ENCODE measurements around the gene TMOD4. TPM values are rescaled to one million over a fixed set of nuclear protein-coding genes. Genes with fewer than 3 reads are reported as not detected.

The TMOD4 gene
- total and polyA plus RNA-seq, 2 of the 13 experiments (the other 11 are each of a cell fraction or from before 2014, with no cell fraction given) = 0.66 TPM; not detected in 1

DNA sequence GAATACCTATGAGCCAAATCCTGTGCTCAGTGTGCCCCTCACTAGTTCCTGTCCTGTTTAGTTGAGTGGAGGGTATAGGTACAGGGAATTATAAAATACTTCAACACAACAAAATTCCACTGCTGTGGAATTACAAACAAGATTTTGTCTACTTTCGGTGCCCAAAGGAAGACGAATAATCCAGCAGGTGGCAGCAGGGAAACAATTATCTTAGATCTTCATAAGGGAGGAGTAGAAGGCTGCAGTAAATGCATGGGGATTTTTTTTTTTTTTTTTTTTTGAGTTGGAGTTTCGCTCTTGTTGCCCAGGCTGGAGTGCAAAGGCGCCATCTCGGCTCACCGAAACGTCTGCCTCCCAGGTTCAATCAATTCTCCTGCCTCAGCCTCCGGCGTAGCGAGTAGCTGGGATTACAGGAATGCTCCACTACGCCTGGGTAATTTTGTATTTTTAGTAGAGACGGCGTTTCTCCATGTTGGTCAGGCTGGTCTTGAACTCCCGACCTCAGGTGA lies 20.6 kb upstream of the TMOD4 start (continued):
- TF ChIP-seq, protein P1, sequence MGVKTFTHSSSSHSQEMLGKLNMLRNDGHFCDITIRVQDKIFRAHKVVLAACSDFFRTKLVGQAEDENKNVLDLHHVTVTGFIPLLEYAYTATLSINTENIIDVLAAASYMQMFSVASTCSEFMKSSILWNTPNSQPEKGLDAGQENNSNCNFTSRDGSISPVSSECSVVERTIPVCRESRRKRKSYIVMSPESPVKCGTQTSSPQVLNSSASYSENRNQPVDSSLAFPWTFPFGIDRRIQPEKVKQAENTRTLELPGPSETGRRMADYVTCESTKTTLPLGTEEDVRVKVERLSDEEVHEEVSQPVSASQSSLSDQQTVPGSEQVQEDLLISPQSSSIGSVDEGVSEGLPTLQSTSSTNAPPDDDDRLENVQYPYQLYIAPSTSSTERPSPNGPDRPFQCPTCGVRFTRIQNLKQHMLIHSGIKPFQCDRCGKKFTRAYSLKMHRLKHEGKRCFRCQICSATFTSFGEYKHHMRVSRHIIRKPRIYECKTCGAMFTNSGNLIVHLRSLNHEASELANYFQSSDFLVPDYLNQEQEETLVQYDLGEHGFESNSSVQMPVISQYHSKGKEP (CRISPR knock-in tag; IDR thresholded peaks at IDR 0.05) = no peak
- TF ChIP-seq ZSCAN31 (CRISPR knock-in tag; IDR thresholded peaks at IDR 0.05; ENCODE audit: low read depth) (0 out of 2 replicates have a peak, but pooled peaks have one; percentile 54), ZNF782 (CRISPR knock-in tag; IDR thresholded peaks at IDR 0.05; ENCODE audit: borderline replicate concordance) (no peak), MBNL3 (CRISPR knock-in tag; conservative IDR thresholded peaks at IDR 0.05) (no peak), SAP130 (CRISPR knock-in tag; IDR thresholded peaks at IDR 0.05; ENCODE audit: low read depth) (peak; percentile 79), MAFF (IDR thresholded peaks at IDR 0.05; ENCODE audit: low read depth, low read length) (no peak), ZNF292 (CRISPR knock-in tag; IDR thresholded peaks at IDR 0.05; ENCODE audit: borderline replicate concordance, low read depth) (peak; percentile 10; the same call in 1 of the 2 replicates), KLF6 (CRISPR knock-in tag; IDR thresholded peaks at IDR 0.05) (no peak), RFXAP (CRISPR knock-in tag; IDR thresholded peaks at IDR 0.05; ENCODE audit: borderline replicate concordance) (no peak), RORA (CRISPR knock-in tag; IDR thresholded peaks at IDR 0.05) (no peak), ZKSCAN8 (CRISPR knock-in tag; IDR thresholded peaks at IDR 0.05; ENCODE audit: borderline replicate concordance) (0 out of 2 replicates have a peak, but pooled peaks have one; percentile 25), ZNF350 (CRISPR knock-in tag; IDR thresholded peaks at IDR 0.05; ENCODE audit: borderline replicate concordance, low read depth) (0 out of 2 replicates have a peak, but pooled peaks have one; percentile 6), NFRKB (IDR thresholded peaks at IDR 0.05) (no peak)
- TF ChIP-seq, protein P2, sequence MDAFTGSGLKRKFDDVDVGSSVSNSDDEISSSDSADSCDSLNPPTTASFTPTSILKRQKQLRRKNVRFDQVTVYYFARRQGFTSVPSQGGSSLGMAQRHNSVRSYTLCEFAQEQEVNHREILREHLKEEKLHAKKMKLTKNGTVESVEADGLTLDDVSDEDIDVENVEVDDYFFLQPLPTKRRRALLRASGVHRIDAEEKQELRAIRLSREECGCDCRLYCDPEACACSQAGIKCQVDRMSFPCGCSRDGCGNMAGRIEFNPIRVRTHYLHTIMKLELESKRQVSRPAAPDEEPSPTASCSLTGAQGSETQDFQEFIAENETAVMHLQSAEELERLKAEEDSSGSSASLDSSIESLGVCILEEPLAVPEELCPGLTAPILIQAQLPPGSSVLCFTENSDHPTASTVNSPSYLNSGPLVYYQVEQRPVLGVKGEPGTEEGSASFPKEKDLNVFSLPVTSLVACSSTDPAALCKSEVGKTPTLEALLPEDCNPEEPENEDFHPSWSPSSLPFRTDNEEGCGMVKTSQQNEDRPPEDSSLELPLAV (CRISPR knock-in tag; conservative IDR thresholded peaks at IDR 0.05; ENCODE audit: low read depth) = no peak
- TF ChIP-seq, protein P3, sequence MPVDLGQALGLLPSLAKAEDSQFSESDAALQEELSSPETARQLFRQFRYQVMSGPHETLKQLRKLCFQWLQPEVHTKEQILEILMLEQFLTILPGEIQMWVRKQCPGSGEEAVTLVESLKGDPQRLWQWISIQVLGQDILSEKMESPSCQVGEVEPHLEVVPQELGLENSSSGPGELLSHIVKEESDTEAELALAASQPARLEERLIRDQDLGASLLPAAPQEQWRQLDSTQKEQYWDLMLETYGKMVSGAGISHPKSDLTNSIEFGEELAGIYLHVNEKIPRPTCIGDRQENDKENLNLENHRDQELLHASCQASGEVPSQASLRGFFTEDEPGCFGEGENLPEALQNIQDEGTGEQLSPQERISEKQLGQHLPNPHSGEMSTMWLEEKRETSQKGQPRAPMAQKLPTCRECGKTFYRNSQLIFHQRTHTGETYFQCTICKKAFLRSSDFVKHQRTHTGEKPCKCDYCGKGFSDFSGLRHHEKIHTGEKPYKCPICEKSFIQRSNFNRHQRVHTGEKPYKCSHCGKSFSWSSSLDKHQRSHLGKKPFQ (CRISPR knock-in tag; IDR thresholded peaks at IDR 0.05; ENCODE audit: insufficient replicate concordance) = no peak
- TF ChIP-seq, protein P4, sequence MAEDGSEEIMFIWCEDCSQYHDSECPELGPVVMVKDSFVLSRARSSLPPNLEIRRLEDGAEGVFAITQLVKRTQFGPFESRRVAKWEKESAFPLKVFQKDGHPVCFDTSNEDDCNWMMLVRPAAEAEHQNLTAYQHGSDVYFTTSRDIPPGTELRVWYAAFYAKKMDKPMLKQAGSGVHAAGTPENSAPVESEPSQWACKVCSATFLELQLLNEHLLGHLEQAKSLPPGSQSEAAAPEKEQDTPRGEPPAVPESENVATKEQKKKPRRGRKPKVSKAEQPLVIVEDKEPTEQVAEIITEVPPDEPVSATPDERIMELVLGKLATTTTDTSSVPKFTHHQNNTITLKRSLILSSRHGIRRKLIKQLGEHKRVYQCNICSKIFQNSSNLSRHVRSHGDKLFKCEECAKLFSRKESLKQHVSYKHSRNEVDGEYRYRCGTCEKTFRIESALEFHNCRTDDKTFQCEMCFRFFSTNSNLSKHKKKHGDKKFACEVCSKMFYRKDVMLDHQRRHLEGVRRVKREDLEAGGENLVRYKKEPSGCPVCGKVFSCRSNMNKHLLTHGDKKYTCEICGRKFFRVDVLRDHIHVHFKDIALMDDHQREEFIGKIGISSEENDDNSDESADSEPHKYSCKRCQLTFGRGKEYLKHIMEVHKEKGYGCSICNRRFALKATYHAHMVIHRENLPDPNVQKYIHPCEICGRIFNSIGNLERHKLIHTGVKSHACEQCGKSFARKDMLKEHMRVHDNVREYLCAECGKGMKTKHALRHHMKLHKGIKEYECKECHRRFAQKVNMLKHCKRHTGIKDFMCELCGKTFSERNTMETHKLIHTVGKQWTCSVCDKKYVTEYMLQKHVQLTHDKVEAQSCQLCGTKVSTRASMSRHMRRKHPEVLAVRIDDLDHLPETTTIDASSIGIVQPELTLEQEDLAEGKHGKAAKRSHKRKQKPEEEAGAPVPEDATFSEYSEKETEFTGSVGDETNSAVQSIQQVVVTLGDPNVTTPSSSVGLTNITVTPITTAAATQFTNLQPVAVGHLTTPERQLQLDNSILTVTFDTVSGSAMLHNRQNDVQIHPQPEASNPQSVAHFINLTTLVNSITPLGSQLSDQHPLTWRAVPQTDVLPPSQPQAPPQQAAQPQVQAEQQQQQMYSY (CRISPR knock-in tag; IDR thresholded peaks at IDR 0.05) = 0 out of 2 replicates have a peak, but pooled peaks have one; percentile 19
- TF ChIP-seq, protein P5, sequence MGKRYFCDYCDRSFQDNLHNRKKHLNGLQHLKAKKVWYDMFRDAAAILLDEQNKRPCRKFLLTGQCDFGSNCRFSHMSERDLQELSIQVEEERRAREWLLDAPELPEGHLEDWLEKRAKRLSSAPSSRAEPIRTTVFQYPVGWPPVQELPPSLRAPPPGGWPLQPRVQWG (CRISPR knock-in tag; IDR thresholded peaks at IDR 0.05; ENCODE audit: borderline replicate concordance, low read depth) = no peak
- TF ChIP-seq, protein P6, sequence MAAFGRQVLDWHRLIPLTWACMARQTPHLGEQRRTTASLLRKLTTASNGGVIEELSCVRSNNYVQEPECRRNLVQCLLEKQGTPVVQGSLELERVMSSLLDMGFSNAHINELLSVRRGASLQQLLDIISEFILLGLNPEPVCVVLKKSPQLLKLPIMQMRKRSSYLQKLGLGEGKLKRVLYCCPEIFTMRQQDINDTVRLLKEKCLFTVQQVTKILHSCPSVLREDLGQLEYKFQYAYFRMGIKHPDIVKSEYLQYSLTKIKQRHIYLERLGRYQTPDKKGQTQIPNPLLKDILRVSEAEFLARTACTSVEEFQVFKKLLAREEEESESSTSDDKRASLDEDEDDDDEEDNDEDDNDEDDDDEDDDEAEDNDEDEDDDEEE (CRISPR knock-in tag; IDR thresholded peaks at IDR 0.05) = no peak

Measured in HepG2 (cell line).